Retinal pigment epithelial cell (primary cell): ENCODE measurements around the gene ATG9B.

Experiments
- DNase-seq: peaks from one replicate; pipeline ENCODE4 v3.0.0-alpha.2; 2010; ENCODE audit warnings: low read depth
- H3K4me3 ChIP-seq: 2 replicates; pipeline ENCODE4 v1.5.1; 2011; ENCODE audit warnings: mild to moderate bottlenecking, low read length, control low read depth, moderate library complexity
- TF ChIP-seq, protein P1 (sequence below): conservative IDR thresholded peaks from 2 replicates; pipeline ENCODE4 v1.5.1; 2011; ENCODE audit warnings: low read depth, low read length, control low read depth, inconsistent platforms

ATG9B gene

GRCh38 chr7:150990416-150991186 lies 33.7 kb downstream of the ATG9B start, which contains the start of gene NOS3:
Gene NOS3, plus strand, starts transcription at chr7:150991017. Its CDS starts 2,787 bp downstream, at chr7:150993804.
- H3K4me3 ChIP-seq, result no peak within 1 kb of the TSS
- TF ChIP-seq, protein P1, sequence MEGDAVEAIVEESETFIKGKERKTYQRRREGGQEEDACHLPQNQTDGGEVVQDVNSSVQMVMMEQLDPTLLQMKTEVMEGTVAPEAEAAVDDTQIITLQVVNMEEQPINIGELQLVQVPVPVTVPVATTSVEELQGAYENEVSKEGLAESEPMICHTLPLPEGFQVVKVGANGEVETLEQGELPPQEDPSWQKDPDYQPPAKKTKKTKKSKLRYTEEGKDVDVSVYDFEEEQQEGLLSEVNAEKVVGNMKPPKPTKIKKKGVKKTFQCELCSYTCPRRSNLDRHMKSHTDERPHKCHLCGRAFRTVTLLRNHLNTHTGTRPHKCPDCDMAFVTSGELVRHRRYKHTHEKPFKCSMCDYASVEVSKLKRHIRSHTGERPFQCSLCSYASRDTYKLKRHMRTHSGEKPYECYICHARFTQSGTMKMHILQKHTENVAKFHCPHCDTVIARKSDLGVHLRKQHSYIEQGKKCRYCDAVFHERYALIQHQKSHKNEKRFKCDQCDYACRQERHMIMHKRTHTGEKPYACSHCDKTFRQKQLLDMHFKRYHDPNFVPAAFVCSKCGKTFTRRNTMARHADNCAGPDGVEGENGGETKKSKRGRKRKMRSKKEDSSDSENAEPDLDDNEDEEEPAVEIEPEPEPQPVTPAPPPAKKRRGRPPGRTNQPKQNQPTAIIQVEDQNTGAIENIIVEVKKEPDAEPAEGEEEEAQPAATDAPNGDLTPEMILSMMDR, result no peak
- no peak for DNase-seq

GRCh38 chr7:150989456-150989855 lies 34.8 kb downstream of the ATG9B start:
- H3K4me3 ChIP-seq, result no peak overlapping the region
- DNase-seq, result no peak
- TF ChIP-seq, protein P1, result no peak

DNA sequence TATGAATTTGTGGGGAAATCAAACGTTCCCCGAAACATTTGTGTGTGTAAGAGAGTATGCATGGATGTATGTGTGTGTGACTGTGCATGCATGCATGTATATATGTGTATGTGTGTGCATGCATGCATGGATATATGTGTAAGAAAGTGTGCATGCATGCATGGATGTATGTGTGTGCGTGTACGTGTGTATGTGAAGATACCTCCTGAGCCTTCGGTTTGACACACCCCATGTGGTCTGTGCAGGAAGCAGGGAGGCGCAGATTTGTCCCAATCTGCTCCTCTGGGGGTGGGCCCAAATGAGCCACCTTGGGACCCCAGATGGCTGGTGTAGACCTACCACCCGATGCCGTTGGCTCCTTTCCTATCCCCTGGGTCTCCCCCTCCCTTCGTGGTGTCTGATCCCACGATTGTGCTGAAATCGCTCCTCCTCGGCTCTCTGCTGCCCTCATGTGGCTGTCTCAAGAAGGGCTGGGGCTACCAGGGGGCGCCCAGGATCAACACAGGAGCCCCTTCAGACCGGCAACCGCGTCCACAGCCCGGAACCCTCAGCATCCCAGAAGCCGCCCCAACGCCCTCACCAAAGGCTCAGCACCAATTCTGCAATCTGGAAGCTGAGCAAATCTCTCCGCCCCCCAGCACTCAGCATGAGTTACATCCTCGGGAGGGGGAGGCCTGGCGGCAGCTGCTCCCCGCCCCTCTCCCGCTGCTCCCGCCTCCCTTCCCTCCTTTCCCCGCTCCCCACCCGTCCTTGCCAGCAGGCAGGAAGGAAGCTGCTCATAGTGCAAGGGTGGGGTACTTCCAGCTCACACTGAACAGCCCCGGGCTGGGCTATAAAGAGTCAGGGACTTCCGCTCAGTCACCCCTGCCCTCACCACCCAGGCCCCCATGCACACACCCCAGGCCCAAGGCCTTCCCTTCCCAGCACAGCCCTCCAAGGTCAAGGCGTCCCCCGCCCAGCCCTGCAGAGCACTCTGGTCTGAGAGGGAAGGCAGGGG lies 35.8 kb downstream of the ATG9B start:
- TF ChIP-seq, protein P1, result peak; percentile 86
- H3K4me3 ChIP-seq, result no peak overlapping the region
- no peak for DNase-seq

DNA sequence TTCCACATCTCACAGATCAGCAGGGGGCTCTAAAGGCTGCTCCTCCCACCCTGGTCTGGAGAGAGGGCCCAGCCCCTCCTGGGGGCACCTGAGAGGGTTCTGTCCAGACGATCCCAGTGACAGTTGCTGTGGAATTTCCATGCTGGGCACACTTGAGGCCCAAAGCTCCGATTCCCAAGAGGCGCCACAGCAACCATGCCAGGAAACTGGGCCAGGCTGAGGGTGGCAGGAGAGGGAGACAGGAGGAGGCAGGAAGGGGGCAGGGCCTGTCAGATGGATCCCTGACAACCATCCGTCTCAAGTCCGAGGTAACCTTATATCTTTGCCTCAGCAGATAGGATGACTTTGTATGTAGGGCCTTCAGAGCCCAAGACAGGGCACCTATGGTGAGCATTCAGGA lies 37.7 kb downstream of the ATG9B start:
- DNase-seq, result no peak
- H3K4me3 ChIP-seq, result no peak overlapping the region
- TF ChIP-seq, protein P1, result no peak

- no peak overlapping the region for H3K4me3 ChIP-seq
- TF ChIP-seq, protein P1, result peak; percentile 86
- no peak for DNase-seq
Measured at GRCh38 chr7:150986099-150986512, 38.2 kb downstream of the ATG9B start.

- H3K4me3 ChIP-seq, result no peak overlapping the region
- TF ChIP-seq, protein P1, result no peak
- no peak for DNase-seq
Measured at GRCh38 chr7:150983893-150984368, 40.4 kb downstream of the ATG9B start.
